SU-DHL-6 (cell line): ENCODE data around the gene TRIM32.
"Not testable (repeated sequence)": the region's sequence is repeated elsewhere in the genome, so short reads cannot be mapped to it uniquely, and the experiment has no call there.

Experiments
- H2AFZ ChIP-seq: fragments of 200-600 bp; sonication (generic); 2 replicates; pipeline ENCODE4 v1.6.1; 2014; ENCODE audit warnings: low read depth, mild to moderate bottlenecking, moderate library complexity, mixed read lengths, antibody characterized with exemption, low read length; ENCODE audit not compliant: severe bottlenecking
- H3F3A ChIP-seq: fragments of 200-600 bp; shearing (Covaris generic); 2 replicates; pipeline ENCODE4 v1.6.0; 2016; ENCODE audit warnings: antibody characterized with exemption, mild to moderate bottlenecking; ENCODE audit not compliant: insufficient read depth
- H3K27ac ChIP-seq: fragments of 200-600 bp; sonication (generic); 2 replicates; pipeline ENCODE4 v1.5.1; 2016; ENCODE audit warnings: low read depth, mild to moderate bottlenecking, low read length, moderate library complexity, mixed read lengths
- H3K27me3 ChIP-seq: fragments of 200-600 bp; sonication (generic), shearing (Covaris generic); 2 replicates; pipeline ENCODE4 v1.6.0; 2014; ENCODE audit warnings: mild to moderate bottlenecking, low read length
- H3K36me3 ChIP-seq: fragments of 200-600 bp; sonication (generic); 2 replicates; pipeline ENCODE4 v1.6.1; 2014; ENCODE audit warnings: mild to moderate bottlenecking, low read length, mixed read lengths
- H3K4me2 ChIP-seq: fragments of 300-600, 200-600 bp; shearing (Covaris generic), sonication (generic); 2 replicates; pipeline ENCODE4 v1.6.0; 2014; ENCODE audit warnings: low read length, low read depth, mild to moderate bottlenecking; ENCODE audit not compliant: poor library complexity, severe bottlenecking
- H3K4me3 ChIP-seq: fragments of 200-600 bp; sonication (generic); 2 replicates; pipeline ENCODE4 v1.5.1; 2014; ENCODE audit warnings: antibody characterized with exemption, low read length, mild to moderate bottlenecking, mixed read lengths; ENCODE audit not compliant: insufficient read depth, poor library complexity, severe bottlenecking
- H3K79me2 ChIP-seq: fragments of 200-600 bp; sonication (generic); 2 replicates; pipeline ENCODE4 v1.6.1; 2014; ENCODE audit warnings: mild to moderate bottlenecking, low read length, moderate library complexity; ENCODE audit not compliant: insufficient read depth
- H3K9ac ChIP-seq: fragments of 200-600 bp; sonication (generic); 2 replicates; pipeline ENCODE4 v1.7.0; 2014; ENCODE audit warnings: mild to moderate bottlenecking, low read length
- H3K9me2 ChIP-seq: fragments of 200-600 bp; sonication (generic); replicated peaks from 2 replicates; pipeline ENCODE4 v1.6.1; 2014; ENCODE audit warnings: low read length; ENCODE audit not compliant: insufficient read depth
- H3K9me3 ChIP-seq: fragments of 200-600 bp; sonication (generic); 2 replicates; pipeline ENCODE4 v1.6.1; 2014; ENCODE audit warnings: low read length, mixed read lengths; ENCODE audit not compliant: insufficient read depth
- H4K20me1 ChIP-seq: fragments of 200-600 bp; sonication (generic); 2 replicates; pipeline ENCODE4 v1.6.1; 2014; ENCODE audit warnings: low read depth, mild to moderate bottlenecking, antibody characterized with exemption, low read length, moderate library complexity, mixed read lengths
- CTCF ChIP-seq: fragments of 200-600 bp; sonication (generic); IDR thresholded peaks from one replicate; pipeline ENCODE4 v1.5.1; 2017; ENCODE audit warnings: antibody characterized with exemption, mild to moderate bottlenecking, low read length, moderate library complexity; ENCODE audit not compliant: insufficient read depth, poor library complexity, severe bottlenecking
- EZH2phosphoT487 ChIP-seq: fragments of 200-600 bp; sonication (generic), shearing (Covaris generic); conservative IDR thresholded peaks from 2 replicates; pipeline ENCODE4 v1.6.1; 2018; ENCODE audit warnings: mild to moderate bottlenecking, antibody characterized with exemption, low read length, moderate library complexity, mixed read lengths

TRIM32 gene

DNA sequence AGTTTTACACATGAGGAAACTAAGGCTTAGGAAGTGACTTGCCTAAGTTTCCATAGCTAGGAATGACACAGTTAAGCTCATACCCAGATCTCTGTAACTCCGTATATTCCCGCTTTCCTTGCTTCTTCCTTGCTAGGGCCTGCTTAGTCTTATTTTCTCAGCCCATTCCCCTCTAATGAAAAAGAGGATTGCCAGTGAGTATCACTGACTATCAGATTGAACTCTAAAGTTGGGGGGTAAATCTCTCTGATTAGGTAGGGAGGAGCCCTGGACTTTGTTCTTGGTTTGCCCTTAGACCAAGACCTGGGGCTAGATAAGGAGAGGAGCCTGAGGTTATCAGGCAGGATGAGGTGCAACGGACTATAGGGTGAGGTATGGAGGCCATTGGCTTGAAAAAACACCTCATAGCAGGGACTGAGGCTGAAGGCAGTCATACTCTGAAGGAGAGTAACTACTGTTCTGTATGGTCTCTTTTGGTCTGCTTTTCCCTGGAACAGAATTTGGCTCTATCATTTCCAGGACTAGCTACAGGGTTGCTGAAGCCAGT, 2.5 kb downstream of the TRIM32 start:
- peaks cover 5% of the 10 kb centered on the region; the same call in 1 of the 2 replicates for H4K20me1 ChIP-seq
- no peak overlapping the region for H3K4me3 ChIP-seq
- no peak for TF ChIP-seq EZH2phosphoT487
- no peak for TF ChIP-seq CTCF
- H2AFZ ChIP-seq, result no peak overlapping the region
- peaks cover 68% of the 10 kb centered on the region for H3K79me2 ChIP-seq
- peak overlapping the region; percentile 10 for H3K4me2 ChIP-seq
- H3K9me3 ChIP-seq, result no peaks in the 10 kb centered on the region
- no peaks in the 10 kb centered on the region for H3F3A ChIP-seq
- no peaks in the 10 kb centered on the region for H3K36me3 ChIP-seq
- H3K9ac ChIP-seq, result no peak overlapping the region
- H3K27ac ChIP-seq, result no peak overlapping the region
- H3K27me3 ChIP-seq, result no peaks in the 10 kb centered on the region
- no peaks in the 10 kb centered on the region for H3K9me2 ChIP-seq

GRCh38 chr9:116690805-116691204, 3.7 kb downstream of the TRIM32 start:
- not testable (repeated sequence) for H4K20me1 ChIP-seq, H2AFZ ChIP-seq, H3K36me3 ChIP-seq, H3K4me3 ChIP-seq, H3K4me2 ChIP-seq, H3K27me3 ChIP-seq, H3K9me2 ChIP-seq, H3K27ac ChIP-seq, H3K9me3 ChIP-seq, H3K9ac ChIP-seq, H3F3A ChIP-seq
- H3K79me2 ChIP-seq, result peaks cover 80% of the 10 kb centered on the region

- H3K27me3 ChIP-seq, result no peaks in the 10 kb centered on the region
- no peak overlapping the region for H3K9ac ChIP-seq
- no peak for TF ChIP-seq EZH2phosphoT487
- TF ChIP-seq CTCF, result no peak
- H3F3A ChIP-seq, result no peaks in the 10 kb centered on the region
- H2AFZ ChIP-seq, result no peak overlapping the region
- peak overlapping the region; percentile 23 for H3K4me2 ChIP-seq
- H4K20me1 ChIP-seq, result peaks cover 5% of the 10 kb centered on the region; the same call in 1 of the 2 replicates
- H3K79me2 ChIP-seq, result peaks cover 86% of the 10 kb centered on the region
- H3K9me2 ChIP-seq, result no peaks in the 10 kb centered on the region
- H3K4me3 ChIP-seq, result no peak overlapping the region
- H3K27ac ChIP-seq, result no peak overlapping the region
- no peaks in the 10 kb centered on the region for H3K36me3 ChIP-seq
- no peaks in the 10 kb centered on the region for H3K9me3 ChIP-seq
Observed at GRCh38 chr9:116691607-116692006, 4.5 kb downstream of the TRIM32 start.

- Histone ChIP-seq H4K20me1 (peaks cover 5% of the 10 kb centered on the region; the same call in 1 of the 2 replicates), H3K9me2 (no peaks in the 10 kb centered on the region), H3K4me2 (peak overlapping the region; percentile 20), H3F3A (no peaks in the 10 kb centered on the region), H3K79me2 (peaks cover 88% of the 10 kb centered on the region), H3K27ac (no peak overlapping the region), H3K4me3 (no peak overlapping the region), H3K27me3 (no peaks in the 10 kb centered on the region), H3K9ac (no peak overlapping the region), H2AFZ (no peak overlapping the region), H3K36me3 (no peaks in the 10 kb centered on the region), H3K9me3 (no peaks in the 10 kb centered on the region)
- no peak for TF ChIP-seq CTCF
- TF ChIP-seq EZH2phosphoT487, result no peak
Observed at GRCh38 chr9:116692616-116693015, 5.5 kb downstream of the TRIM32 start.
